Measurements from ENCODE around the gene PMEPA1. TPM values are rescaled to one million over a fixed set of nuclear protein-coding genes. Genes with fewer than 3 reads are reported as not detected.

The PMEPA1 gene
- total and polyA plus RNA-seq, 2 donors (not counting 1 experiment from before 2014, with no cell fraction given) = 9.9 to 37.4 TPM

DNA sequence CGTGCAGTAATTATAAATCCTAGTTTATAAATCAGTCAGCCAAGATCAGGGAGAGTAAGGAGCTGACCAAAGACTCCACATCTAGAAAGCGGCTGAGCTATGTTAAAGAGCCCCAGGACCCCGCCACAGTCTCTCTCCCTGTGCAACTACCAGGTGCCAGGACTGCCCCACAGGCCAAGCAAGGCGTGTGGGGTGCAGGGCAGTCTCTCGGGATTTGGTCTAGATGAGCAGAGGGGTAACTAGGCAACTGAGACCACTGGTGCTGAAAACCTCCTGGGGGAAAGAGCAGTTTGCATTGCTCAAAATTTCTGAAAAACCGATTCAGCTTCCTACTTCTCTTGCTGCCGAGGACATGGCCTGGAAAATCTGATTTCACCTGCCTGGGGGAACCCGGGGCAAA, 10.4 kb downstream of the PMEPA1 start:
- peak overlapping the region; percentile 50 for H3K9ac ChIP-seq (ENCODE audit: low read length)
- TF ChIP-seq EZH2 (IDR thresholded peaks at IDR 0.05; ENCODE audit: borderline replicate concordance, insufficient read depth, low read depth, low read length, poor library complexity, severe bottlenecking) (no peak), CTCF (IDR thresholded peaks at IDR 0.05) (no peak)
- peak; percentile 74 for DNase-seq
- ATAC-seq (ENCODE audit: low read depth) = peak; percentile 74
- H3K4me3 ChIP-seq (ENCODE audit: control extremely low read depth in 1 of 5, extremely low read depth in 1 of 5, insufficient read depth in 1 of 5, low read depth in 2 of 5, low read length in 4 of 5) = peak overlapping the region in 4 of 5 experiments; percentile 3 to 44 (median 26)
- H3K9me3 Mint-ChIP-seq (ENCODE audit: insufficient read depth) = no peaks in the 10 kb centered on the region
- CTCF ChIA-PET = interaction anchor here (0.6 to 2.8 kb wide), 5 partner anchors 11 to 222 kb away, joined by 3 to 43 read pairs (median 3); partner anchors contain the start of gene PMEPA1
- peaks cover 0 to 3% of the 10 kb centered on the region in 2 experiments for H3K36me3 ChIP-seq (replicated peaks in 1 of 2; ENCODE audit: control extremely low read depth in 1 of 2, control insufficient read depth in 1 of 2, extremely low read depth in 1 of 2, insufficient read depth in 2 of 2, low read length in 1 of 2)
- H3K79me2 ChIP-seq (ENCODE audit: control insufficient read depth, insufficient read depth, low read length) = peaks cover 99% of the 10 kb centered on the region
- no peaks in the 10 kb centered on the region for H3K27me3 Mint-ChIP-seq
- H3K27me3 ChIP-seq (replicated peaks in 1 of 4; ENCODE audit: control extremely low read depth in 1 of 4, control insufficient read depth in 3 of 4, insufficient read depth in 4 of 4, low read length in 3 of 4) = no peaks in the 10 kb centered on the region
- H4K20me1 ChIP-seq (ENCODE audit: control insufficient read depth, insufficient read depth, low read length, poor library complexity, severe bottlenecking) = peaks cover 57% of the 10 kb centered on the region
- intact Hi-C loops (cut with micrococcal nuclease) = loop anchor here (1.0 kb wide), 2 partner anchors 11 to 17 kb away; partner anchors contain the start of gene PMEPA1
- POLR2A ChIA-PET = interaction anchor here (0.5 to 2.0 kb wide), 5 partner anchors 9 to 201 kb away, joined by 3 to 8 read pairs (median 6); no protein-coding TSS in a partner anchor
- peak overlapping the region; percentile 79 for H3K4me3 Mint-ChIP-seq
- no peaks in the 10 kb centered on the region for H3K9me3 ChIP-seq (ENCODE audit: control extremely low read depth in 1 of 3, control insufficient read depth in 2 of 3, insufficient read depth in 1 of 3, low read length in 2 of 3)
- H3K4me1 Mint-ChIP-seq = peaks cover 95% of the 10 kb centered on the region
- no peak overlapping the region for H2AFZ ChIP-seq (ENCODE audit: insufficient read depth, low read depth, low read length, poor library complexity, severe bottlenecking)
- H3K4me2 ChIP-seq (replicated peaks; ENCODE audit: low read depth, low read length, poor library complexity, severe bottlenecking) = peak overlapping the region; percentile 66
- H3K27ac ChIP-seq (ENCODE audit: low read length in 2 of 2) = peak overlapping the region; percentile 47 to 73
- 0% methylated on average over 7 of the region's 8 CpGs for WGBS (ENCODE audit: insufficient coverage)
- H3K4me1 ChIP-seq (ENCODE audit: control insufficient read depth in 2 of 2, insufficient read depth in 2 of 2, low read length in 2 of 2) = peaks cover 97 to 99% of the 10 kb centered on the region in 2 donors
- H3K27ac Mint-ChIP-seq = peak overlapping the region; percentile 81

GRCh38 chr20:57698867-57699275, 10.9 kb downstream of the PMEPA1 start:
- H4K20me1 ChIP-seq (ENCODE audit: control insufficient read depth, insufficient read depth, low read length, poor library complexity, severe bottlenecking) = peaks cover 61% of the 10 kb centered on the region
- H3K36me3 ChIP-seq (replicated peaks in 1 of 2; ENCODE audit: control extremely low read depth in 1 of 2, control insufficient read depth in 1 of 2, extremely low read depth in 1 of 2, insufficient read depth in 2 of 2, low read length in 1 of 2) = no peaks in the 10 kb centered on the region
- H3K4me1 ChIP-seq (ENCODE audit: control insufficient read depth in 2 of 2, insufficient read depth in 2 of 2, low read length in 2 of 2) = peaks cover 97 to 99% of the 10 kb centered on the region in 2 donors
- ATAC-seq (ENCODE audit: low read depth) (no peak), DNase-seq (peak; percentile 48)
- CTCF ChIA-PET = interaction anchor here (0.7 to 2.8 kb wide), 4 partner anchors 11 to 203 kb away, joined by 3 to 43 read pairs (median 8); partner anchors contain the start of gene PMEPA1
- H3K27me3 ChIP-seq (replicated peaks in 1 of 4; ENCODE audit: control extremely low read depth in 1 of 4, control insufficient read depth in 3 of 4, insufficient read depth in 4 of 4, low read length in 3 of 4) = no peaks in the 10 kb centered on the region
- Mint-ChIP-seq H3K4me1 (peaks cover 95% of the 10 kb centered on the region), H3K4me3 (peak overlapping the region; percentile 79), H3K9me3 (ENCODE audit: insufficient read depth) (no peaks in the 10 kb centered on the region), H3K27ac (peak overlapping the region; percentile 81), H3K27me3 (no peaks in the 10 kb centered on the region)
- POLR2A ChIA-PET = interaction anchor here (0.5 to 2.0 kb wide), 5 partner anchors 9 to 200 kb away, joined by 3 to 8 read pairs (median 6); no protein-coding TSS in a partner anchor
- peaks cover 99% of the 10 kb centered on the region for H3K79me2 ChIP-seq (ENCODE audit: control insufficient read depth, insufficient read depth, low read length)
- 20% methylated on average over 4 of the region's 7 CpGs for WGBS (ENCODE audit: insufficient coverage)
- no peak for TF ChIP-seq EZH2 (IDR thresholded peaks at IDR 0.05; ENCODE audit: borderline replicate concordance, insufficient read depth, low read depth, low read length, poor library complexity, severe bottlenecking)
- TF ChIP-seq CTCF (IDR thresholded peaks at IDR 0.05) = no peak
- peak overlapping the region in 3 of 5 experiments; percentile 1 to 44 (median 34) for H3K4me3 ChIP-seq (ENCODE audit: control extremely low read depth in 1 of 5, extremely low read depth in 1 of 5, insufficient read depth in 1 of 5, low read depth in 2 of 5, low read length in 4 of 5)
- no peak overlapping the region for H2AFZ ChIP-seq (ENCODE audit: insufficient read depth, low read depth, low read length, poor library complexity, severe bottlenecking)
- peak overlapping the region; percentile 50 for H3K9ac ChIP-seq (ENCODE audit: low read length)
- peak overlapping the region; percentile 47 to 73 for H3K27ac ChIP-seq (ENCODE audit: low read length in 2 of 2)
- peak overlapping the region; percentile 66 for H3K4me2 ChIP-seq (replicated peaks; ENCODE audit: low read depth, low read length, poor library complexity, severe bottlenecking)
- no peaks in the 10 kb centered on the region for H3K9me3 ChIP-seq (ENCODE audit: control extremely low read depth in 1 of 3, control insufficient read depth in 2 of 3, insufficient read depth in 1 of 3, low read length in 2 of 3)
- intact Hi-C loops (cut with micrococcal nuclease) = loop anchor here (1.0 kb wide), 2 partner anchors 11 to 17 kb away; partner anchors contain the start of gene PMEPA1
